ENCODE measurements around the gene WIPF2.
"Not testable (repeated sequence)": the region's sequence is repeated elsewhere in the genome, so short reads cannot be mapped to it uniquely, and the experiment has no call there.

The WIPF2 gene

DNA sequence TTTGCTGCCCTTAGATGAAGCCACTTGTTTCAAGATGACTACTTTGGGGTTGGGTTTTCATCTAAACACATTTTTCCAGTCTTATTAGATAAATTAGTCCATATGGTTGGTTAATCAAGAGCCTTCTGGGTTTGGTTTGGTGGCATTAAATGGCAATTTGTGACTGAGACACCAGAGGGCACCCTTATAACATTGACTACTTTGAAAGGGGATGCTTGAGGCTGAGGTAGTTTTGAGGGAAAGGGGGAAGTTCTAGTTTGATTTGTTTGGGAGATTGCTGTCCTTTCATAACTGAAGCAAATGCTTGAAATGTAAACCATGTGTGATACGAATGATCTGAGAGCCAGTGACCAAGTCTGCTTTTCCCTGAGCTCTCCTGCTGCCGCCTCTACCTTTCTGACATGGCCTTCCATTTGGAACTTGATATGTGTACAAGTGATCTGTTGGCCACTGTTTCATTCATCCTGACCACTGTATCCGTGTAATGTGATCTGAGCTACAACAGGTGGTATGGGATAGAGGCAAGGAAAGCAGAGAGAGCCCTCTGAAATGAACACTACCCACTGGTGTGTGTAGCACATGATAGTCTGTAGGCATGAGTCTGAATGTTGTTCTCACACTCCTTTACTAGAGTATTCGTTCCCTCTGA lies 84.0 kb downstream of the WIPF2 start:
- DNase-seq, result peak; percentile 63

DNA sequence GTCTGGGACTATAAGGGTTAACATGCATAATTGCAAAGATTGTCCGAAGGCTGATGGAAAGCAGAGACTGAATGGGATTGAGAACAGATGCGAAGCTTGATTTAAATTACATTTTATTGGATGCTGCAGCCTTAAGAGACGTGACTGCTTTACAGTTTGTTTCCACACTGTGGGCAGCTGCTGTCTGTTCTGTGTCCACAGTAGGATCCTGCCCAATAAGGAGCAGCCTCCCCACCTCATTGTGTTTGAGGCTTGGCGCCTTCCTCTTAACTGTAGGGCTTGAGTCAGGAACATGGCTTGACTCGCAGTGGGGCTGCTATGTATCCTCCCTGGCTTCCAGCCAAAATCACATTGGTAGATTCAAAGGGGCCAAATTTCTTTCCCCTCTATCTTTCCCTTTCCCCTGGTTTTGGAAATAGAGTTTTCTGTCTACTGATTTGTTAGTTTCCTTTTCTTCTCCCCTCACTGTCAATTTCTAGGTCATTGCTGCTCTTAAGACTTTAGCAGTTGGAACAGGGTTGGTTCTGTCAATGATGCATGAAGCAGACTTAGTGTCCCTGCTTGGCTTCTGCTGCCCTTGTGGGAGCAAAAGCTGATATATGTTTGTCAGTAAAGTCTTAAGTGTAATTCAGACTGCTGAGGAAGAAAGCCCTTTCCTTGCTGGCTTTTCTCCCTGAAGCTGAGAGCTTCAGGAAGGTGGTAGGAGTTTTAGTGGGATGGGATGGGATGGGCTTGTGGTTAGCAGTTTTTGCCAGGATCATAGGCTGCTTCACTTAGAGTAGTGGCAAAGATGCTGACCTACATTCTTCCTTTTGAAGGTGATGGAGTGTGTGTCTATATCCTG lies 84.8 kb downstream of the WIPF2 start:
- DNase-seq, result no peak

DNA sequence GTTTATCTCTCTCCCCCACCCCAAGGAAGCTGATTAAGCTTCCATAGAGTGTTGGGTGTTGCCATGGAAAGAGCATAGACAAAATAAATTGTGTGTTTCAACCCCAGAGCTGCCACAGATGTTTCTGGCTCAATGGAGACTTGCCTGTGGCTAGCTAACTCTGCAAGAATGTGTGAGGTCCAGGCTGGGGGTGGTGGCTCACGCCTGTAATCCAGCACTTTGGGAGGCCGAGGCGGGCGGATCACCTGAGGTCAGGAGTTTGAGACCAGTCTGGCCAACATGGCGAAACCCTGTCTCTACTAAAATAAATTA lies 85.4 kb downstream of the WIPF2 start:
- DNase-seq, result not testable (repeated sequence)

GRCh38 chr17:40304866-40305265 lies 85.8 kb downstream of the WIPF2 start:
- DNase-seq, result not testable (repeated sequence)

DNA sequence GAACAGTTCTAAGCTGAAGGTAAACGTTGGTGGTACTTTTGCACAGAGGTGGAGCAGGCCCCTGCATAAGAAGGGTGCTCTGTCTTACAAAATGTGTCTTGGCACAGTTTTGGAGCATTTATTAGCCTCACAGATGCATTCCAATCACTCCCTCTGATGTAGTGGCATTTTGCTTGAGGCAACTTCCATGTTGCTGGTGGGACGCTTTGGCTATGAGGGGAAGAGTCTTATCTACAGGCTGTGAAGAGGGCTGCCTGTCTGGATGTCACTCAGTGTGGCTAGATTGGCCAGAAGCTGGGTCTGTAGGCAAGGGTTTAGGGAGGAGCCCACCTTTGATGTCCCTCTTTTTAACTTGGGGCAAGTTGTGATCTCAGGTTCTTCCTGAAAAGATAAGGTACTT lies 87.3 kb downstream of the WIPF2 start:
- peak; percentile 79 for DNase-seq

GRCh38 chr17:40307001-40307730 lies 88.1 kb downstream of the WIPF2 start:
- DNase-seq, result peak; percentile 66

- DNase-seq, result no peak
Measured at GRCh38 chr17:40307740-40308239, 88.7 kb downstream of the WIPF2 start.

DNA sequence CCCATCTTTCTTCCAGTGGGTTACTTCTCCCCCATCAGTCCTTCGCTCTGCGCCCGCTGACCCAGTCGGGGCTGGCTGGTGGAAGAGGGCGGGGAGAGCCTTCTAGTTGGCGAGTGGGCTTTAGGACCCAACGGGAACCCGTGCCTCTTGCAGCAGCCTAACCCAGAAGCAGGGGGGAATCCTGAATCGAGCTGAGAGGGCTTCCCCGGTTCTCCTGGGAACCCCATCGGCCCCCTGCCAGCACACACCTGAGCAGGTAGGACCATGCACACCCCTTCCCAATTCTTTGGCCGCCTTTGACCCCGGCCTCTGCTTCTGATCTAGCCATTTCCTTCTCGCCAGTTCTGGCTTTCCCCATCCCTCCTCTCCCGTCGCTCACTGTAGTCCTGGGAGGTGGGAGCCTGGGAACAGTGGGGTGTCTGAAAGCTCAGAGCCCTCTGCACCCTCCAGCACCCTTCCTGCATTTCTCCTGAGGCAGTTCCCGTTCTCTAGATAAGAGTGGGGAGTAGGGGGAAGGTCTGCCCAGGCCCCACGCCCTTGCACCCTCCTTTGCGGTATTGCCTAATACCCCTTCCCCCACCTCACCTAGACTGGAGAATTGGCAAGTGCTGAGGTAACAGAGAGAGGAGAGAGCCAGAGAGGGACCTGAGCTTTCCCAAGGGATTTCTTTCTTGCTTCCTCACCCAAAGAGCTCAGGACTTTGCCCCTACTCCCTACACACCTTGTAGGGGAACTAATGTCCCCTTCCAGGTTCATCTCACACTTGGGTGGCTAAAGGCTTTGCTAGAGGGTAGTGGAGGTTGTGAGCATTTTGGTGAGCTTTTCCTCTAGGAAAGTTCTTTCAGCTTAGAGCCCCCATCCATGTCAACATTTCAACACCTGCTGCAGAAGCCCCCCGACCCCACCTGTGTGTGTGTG lies 90.2 kb downstream of the WIPF2 start, which contains the start of gene RARA:
RARA (plus strand) TSS at position 150 of the 918 bp plus-strand sequence. CDS start 22,039 bp downstream, outside the sequence.
- peak; percentile 91 for DNase-seq

- no peak for DNase-seq
Measured at GRCh38 chr17:40309949-40310510, 90.9 kb downstream of the WIPF2 start.

GRCh38 chr17:40310882-40311391 lies 91.8 kb downstream of the WIPF2 start:
- DNase-seq, result no peak

GRCh38 chr17:40311575-40311974 lies 92.5 kb downstream of the WIPF2 start:
- DNase-seq, result no peak

DNA sequence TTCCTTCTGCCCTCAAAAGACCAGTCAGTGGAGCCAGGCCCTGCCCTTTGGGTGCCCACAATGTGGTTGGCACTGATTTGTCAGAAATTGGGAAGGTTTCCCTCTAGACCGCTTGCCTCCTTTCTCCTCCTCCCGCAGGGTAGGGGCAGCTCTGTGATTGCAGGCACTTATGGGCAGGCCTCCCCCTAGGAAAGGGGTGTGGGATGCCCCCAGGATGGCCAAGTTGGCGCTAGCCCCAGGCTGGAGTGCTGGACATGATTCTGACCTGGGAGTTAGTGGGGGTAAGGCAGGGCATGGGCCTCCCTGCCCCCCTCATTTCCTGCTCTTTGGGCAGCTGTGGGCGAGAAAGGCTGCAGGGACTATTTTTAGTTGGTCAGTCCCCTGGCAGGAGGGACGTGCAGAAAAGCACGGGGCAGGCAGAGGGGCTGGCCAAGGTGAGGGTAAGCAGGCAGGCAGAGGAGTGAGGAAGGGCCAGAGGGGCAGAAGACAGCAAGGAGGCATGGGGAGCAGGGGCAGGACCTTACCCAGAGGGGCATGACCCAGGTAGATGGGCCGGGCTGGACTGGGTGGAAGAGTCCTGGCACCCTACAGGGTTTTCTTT lies 93.1 kb downstream of the WIPF2 start:
- DNase-seq, result no peak

- no peak for DNase-seq
Measured at GRCh38 chr17:40312893-40313667, 94.0 kb downstream of the WIPF2 start.

DNA sequence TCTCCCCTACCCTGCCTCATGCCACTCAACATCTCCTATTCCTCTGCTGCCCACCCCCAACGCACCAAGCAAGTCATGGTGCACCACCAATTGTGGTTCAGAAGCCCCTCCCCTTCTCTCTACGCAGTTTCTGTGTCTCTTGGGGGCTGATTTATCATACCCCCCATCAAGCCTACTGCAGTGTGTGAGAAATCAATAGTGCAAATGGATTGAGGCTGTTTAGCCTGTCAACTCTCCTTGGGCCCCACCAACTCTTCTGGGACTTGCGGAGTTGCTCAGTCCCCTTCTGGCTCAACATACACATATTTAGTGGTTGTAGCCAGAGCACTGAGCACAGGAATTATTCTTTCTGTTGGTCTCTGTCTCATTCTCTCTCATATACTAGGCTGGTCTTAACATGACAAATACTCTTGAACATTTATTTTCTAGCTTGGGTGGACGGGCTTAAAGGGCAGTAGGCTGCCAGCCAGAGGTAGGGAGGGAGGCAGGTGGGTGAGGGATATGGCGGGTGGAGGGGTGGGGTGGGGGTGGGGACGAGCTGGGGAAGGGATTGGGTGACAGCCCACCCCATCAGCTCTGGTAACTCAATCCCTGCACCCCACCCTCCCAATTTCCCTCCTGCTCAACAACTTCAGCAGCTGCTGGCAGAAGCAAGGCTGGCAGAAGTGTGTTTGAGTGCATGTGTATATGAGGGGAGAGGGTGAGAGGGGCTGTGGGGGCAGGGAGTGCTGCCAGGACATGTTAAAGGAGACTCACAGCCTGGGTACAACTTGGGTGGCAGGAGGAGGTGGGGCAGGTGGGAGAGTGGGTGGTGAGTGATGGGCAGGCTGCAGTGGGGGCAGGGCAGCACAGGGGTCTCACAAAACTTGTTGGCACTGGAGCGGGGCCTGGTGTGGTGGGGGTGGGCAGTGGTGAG lies 94.8 kb downstream of the WIPF2 start:
- DNase-seq, result no peak

DNA sequence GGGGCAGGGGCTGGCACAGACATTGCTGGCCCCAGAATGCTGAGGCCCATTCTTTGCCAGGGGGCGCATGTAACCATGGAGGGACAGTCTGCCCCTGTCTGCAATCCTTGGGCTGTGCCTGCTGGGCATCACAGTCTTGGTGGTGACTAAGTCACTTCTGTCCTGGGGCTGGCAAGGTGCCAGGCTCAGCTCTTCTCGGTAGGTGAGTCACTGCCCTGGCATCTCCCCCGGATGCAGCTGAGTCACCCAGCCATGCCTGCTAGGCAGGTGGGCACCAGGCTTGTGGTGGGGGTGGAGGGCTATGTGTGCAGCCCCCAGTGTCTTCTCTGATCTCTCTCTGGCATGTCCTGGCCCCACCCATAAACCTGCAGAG lies 95.5 kb downstream of the WIPF2 start:
- DNase-seq, result peak; percentile 78

DNA sequence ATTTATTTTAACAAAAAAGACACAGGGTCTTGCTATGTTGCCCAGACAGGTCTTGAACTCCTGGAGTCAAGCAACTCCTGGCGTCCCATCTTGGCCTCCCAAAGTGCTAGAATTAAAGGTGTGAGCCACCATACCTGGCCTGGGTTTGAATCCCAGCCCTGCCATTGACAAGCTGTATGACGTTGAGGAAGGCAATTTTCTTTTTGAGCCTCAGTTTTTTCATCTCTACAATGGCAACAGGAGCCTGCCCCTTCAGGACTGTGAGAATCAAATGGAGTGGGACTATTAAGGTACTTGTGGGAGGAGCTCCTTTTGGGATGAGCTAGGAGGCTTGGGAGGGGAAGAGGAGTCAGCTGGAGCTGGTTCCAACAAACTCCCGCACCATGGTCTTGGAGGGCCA lies 96.1 kb downstream of the WIPF2 start:
- DNase-seq, result no peak

- DNase-seq, result no peak
Measured at GRCh38 chr17:40315678-40316570, 96.8 kb downstream of the WIPF2 start.

GRCh38 chr17:40316571-40317344 lies 97.7 kb downstream of the WIPF2 start:
- DNase-seq, result peak; percentile 97
